GM19455 (cell line): ENCODE results near the gene CENPV.
"Not testable (repeated sequence)": the region's sequence is repeated elsewhere in the genome, so short reads cannot be mapped to it uniquely, and the experiment has no call there.

Experiments used
- ATAC-seq: cut with Tn5 transposase; IDR thresholded peaks from one replicate; pipeline ENCODE4 v1.9.1; 2021; ENCODE audit not compliant: unreplicated experiment

The CENPV gene

GRCh38 chr17:16314859-16315258 lies 38.4 kb downstream of the CENPV start:
- no peak for ATAC-seq

- ATAC-seq: no peak
Observed at GRCh38 chr17:16314189-16314588, 39.1 kb downstream of the CENPV start.

GRCh38 chr17:16313139-16314090 lies 39.9 kb downstream of the CENPV start:
- no peak for ATAC-seq

GRCh38 chr17:16312061-16312460 lies 41.2 kb downstream of the CENPV start:
- not testable (repeated sequence) for ATAC-seq

GRCh38 chr17:16306211-16306610 lies 47.1 kb downstream of the CENPV start:
- ATAC-seq: no peak

- ATAC-seq: no peak
Observed at GRCh38 chr17:16304830-16305229, 48.4 kb downstream of the CENPV start.

- ATAC-seq: no peak
Observed at GRCh38 chr17:16302856-16303255, 50.4 kb downstream of the CENPV start.

- ATAC-seq: no peak
Observed at GRCh38 chr17:16301963-16302855, 51.1 kb downstream of the CENPV start.

GRCh38 chr17:16300554-16300953 lies 52.7 kb downstream of the CENPV start:
- ATAC-seq: no peak

- ATAC-seq: no peak
Observed at GRCh38 chr17:16298140-16298662, 55.1 kb downstream of the CENPV start.

- no peak for ATAC-seq
Observed at GRCh38 chr17:16297367-16298139, 55.7 kb downstream of the CENPV start.

GRCh38 chr17:16296072-16296471 lies 57.2 kb downstream of the CENPV start:
- ATAC-seq: not testable (repeated sequence)

GRCh38 chr17:16294560-16294959 lies 58.7 kb downstream of the CENPV start:
- ATAC-seq: no peak

- ATAC-seq: no peak
Observed at GRCh38 chr17:16293931-16294330, 59.3 kb downstream of the CENPV start.
